ENCODE results near the gene ATG4D.

ATG4D gene

DNA sequence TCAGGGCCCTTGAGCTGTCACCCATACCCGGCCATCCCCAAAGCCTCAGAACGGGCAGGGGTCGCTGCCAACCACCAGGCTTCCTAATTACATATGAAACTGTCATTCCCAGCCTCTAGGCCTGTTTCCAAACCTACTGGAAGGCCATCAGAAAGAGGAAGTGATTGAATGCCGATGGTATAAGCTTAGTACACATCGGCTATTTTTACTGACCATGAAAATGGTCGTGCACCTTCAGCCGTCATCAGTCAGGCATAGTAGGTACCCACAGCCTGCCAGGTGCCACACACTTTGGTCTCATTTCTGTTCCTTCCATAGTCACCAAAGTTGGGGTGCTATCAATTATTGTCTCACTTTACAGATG lies 11.9 kb downstream of the ATG4D start:
- Histone ChIP-seq H3K27ac (ENCODE audit: low read depth, low read length) (no peak overlapping the region), H3K27me3 (ENCODE audit: low read length) (no peaks in the 10 kb centered on the region), H3K79me2 (ENCODE audit: insufficient read depth, low read length) (no peaks in the 10 kb centered on the region), H4K20me1 (ENCODE audit: low read depth, low read length) (no peaks in the 10 kb centered on the region; the same call in 1 of the 2 replicates), H3K9me3 (ENCODE audit: insufficient read depth, low read length) (no peaks in the 10 kb centered on the region), H3K36me3 (ENCODE audit: low read length) (peaks cover 3% of the 10 kb centered on the region; the same call in 1 of the 2 replicates), H3K4me3 (ENCODE audit: insufficient read depth, low read length, poor library complexity, severe bottlenecking) (no peak overlapping the region), H3K4me2 (ENCODE audit: low read depth, low read length, poor library complexity, severe bottlenecking) (no peak overlapping the region), H3K9me2 (replicated peaks; ENCODE audit: insufficient read depth, low read length) (no peaks in the 10 kb centered on the region), H3F3A (ENCODE audit: insufficient read depth) (peaks cover 36% of the 10 kb centered on the region), H3K9ac (ENCODE audit: low read length) (no peak overlapping the region), H2AFZ (ENCODE audit: low read depth, low read length, severe bottlenecking) (no peak overlapping the region)
- no peak for TF ChIP-seq EZH2phosphoT487 (conservative IDR thresholded peaks at IDR 0.05; ENCODE audit: low read length)
- TF ChIP-seq, protein P1, sequence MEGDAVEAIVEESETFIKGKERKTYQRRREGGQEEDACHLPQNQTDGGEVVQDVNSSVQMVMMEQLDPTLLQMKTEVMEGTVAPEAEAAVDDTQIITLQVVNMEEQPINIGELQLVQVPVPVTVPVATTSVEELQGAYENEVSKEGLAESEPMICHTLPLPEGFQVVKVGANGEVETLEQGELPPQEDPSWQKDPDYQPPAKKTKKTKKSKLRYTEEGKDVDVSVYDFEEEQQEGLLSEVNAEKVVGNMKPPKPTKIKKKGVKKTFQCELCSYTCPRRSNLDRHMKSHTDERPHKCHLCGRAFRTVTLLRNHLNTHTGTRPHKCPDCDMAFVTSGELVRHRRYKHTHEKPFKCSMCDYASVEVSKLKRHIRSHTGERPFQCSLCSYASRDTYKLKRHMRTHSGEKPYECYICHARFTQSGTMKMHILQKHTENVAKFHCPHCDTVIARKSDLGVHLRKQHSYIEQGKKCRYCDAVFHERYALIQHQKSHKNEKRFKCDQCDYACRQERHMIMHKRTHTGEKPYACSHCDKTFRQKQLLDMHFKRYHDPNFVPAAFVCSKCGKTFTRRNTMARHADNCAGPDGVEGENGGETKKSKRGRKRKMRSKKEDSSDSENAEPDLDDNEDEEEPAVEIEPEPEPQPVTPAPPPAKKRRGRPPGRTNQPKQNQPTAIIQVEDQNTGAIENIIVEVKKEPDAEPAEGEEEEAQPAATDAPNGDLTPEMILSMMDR (IDR thresholded peaks at IDR 0.05; ENCODE audit: insufficient read depth, low read length, poor library complexity, severe bottlenecking): no peak

GRCh38 chr19:10557603-10558197 lies 14.0 kb downstream of the ATG4D start:
- H3K27ac ChIP-seq (ENCODE audit: low read depth, low read length): no peak overlapping the region
- H2AFZ ChIP-seq (ENCODE audit: low read depth, low read length, severe bottlenecking): no peak overlapping the region
- TF ChIP-seq, protein P1 (IDR thresholded peaks at IDR 0.05; ENCODE audit: insufficient read depth, low read length, poor library complexity, severe bottlenecking): no peak
- no peak for TF ChIP-seq EZH2phosphoT487 (conservative IDR thresholded peaks at IDR 0.05; ENCODE audit: low read length)
- H3K4me2 ChIP-seq (ENCODE audit: low read depth, low read length, poor library complexity, severe bottlenecking): no peak overlapping the region
- no peaks in the 10 kb centered on the region for H3K9me2 ChIP-seq (replicated peaks; ENCODE audit: insufficient read depth, low read length)
- H3F3A ChIP-seq (ENCODE audit: insufficient read depth): peaks cover 33% of the 10 kb centered on the region
- H3K79me2 ChIP-seq (ENCODE audit: insufficient read depth, low read length): no peaks in the 10 kb centered on the region
- H3K4me3 ChIP-seq (ENCODE audit: insufficient read depth, low read length, poor library complexity, severe bottlenecking): no peak overlapping the region
- peaks cover 2% of the 10 kb centered on the region; the same call in 1 of the 2 replicates for H3K36me3 ChIP-seq (ENCODE audit: low read length)
- H3K27me3 ChIP-seq (ENCODE audit: low read length): no peaks in the 10 kb centered on the region
- H4K20me1 ChIP-seq (ENCODE audit: low read depth, low read length): no peaks in the 10 kb centered on the region; the same call in 1 of the 2 replicates
- H3K9ac ChIP-seq (ENCODE audit: low read length): no peak overlapping the region
- no peaks in the 10 kb centered on the region for H3K9me3 ChIP-seq (ENCODE audit: insufficient read depth, low read length)

DNA sequence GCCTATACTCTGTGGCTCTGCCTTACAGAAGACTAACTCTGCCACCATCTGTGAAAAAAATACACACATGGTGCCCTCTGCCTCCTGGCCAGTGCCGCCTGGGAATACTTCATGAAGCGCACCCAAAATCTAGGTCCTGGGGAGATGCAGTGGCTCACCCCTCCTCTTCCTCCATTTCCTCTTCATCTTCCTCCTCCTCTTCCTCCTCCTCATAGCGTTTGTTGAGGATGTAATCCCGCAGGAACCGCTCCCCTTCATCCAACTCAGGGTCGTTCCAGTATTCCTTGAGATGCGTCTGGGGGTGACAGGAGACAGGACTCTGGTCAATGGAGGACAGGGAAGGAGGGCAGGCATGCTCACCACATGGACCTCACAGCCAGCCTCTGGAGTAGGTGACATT lies 16.4 kb downstream of the ATG4D start:
- Histone ChIP-seq H4K20me1 (ENCODE audit: low read depth, low read length) (no peaks in the 10 kb centered on the region), H3K9ac (ENCODE audit: low read length) (no peak overlapping the region), H3K27ac (ENCODE audit: low read depth, low read length) (no peak overlapping the region), H3K36me3 (ENCODE audit: low read length) (no peaks in the 10 kb centered on the region), H2AFZ (ENCODE audit: low read depth, low read length, severe bottlenecking) (no peak overlapping the region), H3K9me3 (ENCODE audit: insufficient read depth, low read length) (no peaks in the 10 kb centered on the region), H3K27me3 (ENCODE audit: low read length) (no peaks in the 10 kb centered on the region), H3K4me3 (ENCODE audit: insufficient read depth, low read length, poor library complexity, severe bottlenecking) (no peak overlapping the region), H3K79me2 (ENCODE audit: insufficient read depth, low read length) (peaks cover 10% of the 10 kb centered on the region), H3K4me2 (ENCODE audit: low read depth, low read length, poor library complexity, severe bottlenecking) (no peak overlapping the region), H3K9me2 (replicated peaks; ENCODE audit: insufficient read depth, low read length) (no peaks in the 10 kb centered on the region), H3F3A (ENCODE audit: insufficient read depth) (peaks cover 9% of the 10 kb centered on the region; the same call in 1 of the 2 replicates)
- TF ChIP-seq EZH2phosphoT487 (conservative IDR thresholded peaks at IDR 0.05; ENCODE audit: low read length): no peak
- TF ChIP-seq, protein P1 (IDR thresholded peaks at IDR 0.05; ENCODE audit: insufficient read depth, low read length, poor library complexity, severe bottlenecking): no peak
